Neural cell (in vitro differentiated cells): ENCODE measurements around the gene GFPT1. TPM values are rescaled to one million over a fixed set of nuclear protein-coding genes. Genes with fewer than 3 reads are reported as not detected.

Experiments used
- H2AFZ ChIP-seq: fragments of 200-600, 300-800 bp; sonication (generic), shearing (Covaris generic); 2 replicates; pipeline ENCODE4 v1.6.0; 2014; ENCODE audit warnings: low read depth, mild to moderate bottlenecking, antibody characterized with exemption, low read length, moderate library complexity
- H3F3A ChIP-seq: fragments of 200-600 bp; shearing (Covaris generic); 2 replicates; pipeline ENCODE4 v1.6.1; 2016; ENCODE audit warnings: mild to moderate bottlenecking, moderate library complexity, mixed read lengths, antibody characterized with exemption, low read length; ENCODE audit not compliant: insufficient read depth, poor library complexity, severe bottlenecking
- H3K27ac ChIP-seq: fragments of 200-600, 300-800 bp; sonication (generic), shearing (Covaris generic); 2 replicates; pipeline ENCODE4 v1.5.1; 2014; ENCODE audit warnings: mild to moderate bottlenecking, low read length, moderate library complexity
- H3K27me3 ChIP-seq: fragments of 300-800, 200-600 bp; sonication (generic), shearing (Covaris generic); 2 replicates; pipeline ENCODE4 v1.6.0; 2014; ENCODE audit warnings: mild to moderate bottlenecking, low read depth, low read length, moderate library complexity; ENCODE audit not compliant: insufficient read depth
- H3K36me3 ChIP-seq: fragments of 300-800, 200-600 bp; sonication (generic), shearing (Covaris generic); 2 replicates; pipeline ENCODE4 v1.5.1; 2014; ENCODE audit warnings: mild to moderate bottlenecking, antibody characterized with exemption, low read length, moderate library complexity; ENCODE audit not compliant: insufficient read depth
- H3K4me2 ChIP-seq: fragments of 300-800, 200-600 bp; sonication (generic), shearing (Covaris generic); 2 replicates; pipeline ENCODE4 v1.6.0; 2014; ENCODE audit warnings: mild to moderate bottlenecking, low read length
- H3K4me3 ChIP-seq: fragments of 300-800, 200-600 bp; sonication (generic), shearing (Covaris generic); 2 replicates; pipeline ENCODE4 v1.5.1; 2014; ENCODE audit warnings: mild to moderate bottlenecking, low read length, moderate library complexity
- H3K79me2 ChIP-seq: fragments of 200-600 bp; shearing (Covaris generic); replicated peaks from 2 replicates; pipeline ENCODE4 v1.6.0; 2014; ENCODE audit warnings: mild to moderate bottlenecking, low read length, moderate library complexity; ENCODE audit not compliant: insufficient read depth
- H3K9ac ChIP-seq: fragments of 300-800, 200-600 bp; sonication (generic), shearing (Covaris generic); 2 replicates; pipeline ENCODE4 v1.6.1; 2016; ENCODE audit warnings: mild to moderate bottlenecking, low read length, mixed read lengths
- H3K9me2 ChIP-seq: fragments of 200-600 bp; shearing (Covaris generic); 2 replicates; pipeline ENCODE4 v1.6.1; 2016; ENCODE audit warnings: mild to moderate bottlenecking, low read length, mixed read lengths; ENCODE audit not compliant: insufficient read depth
- H3K9me3 ChIP-seq: fragments of 200-600, 300-800 bp; sonication (generic), shearing (Covaris generic); 2 replicates; pipeline ENCODE4 v1.6.1; 2016; ENCODE audit warnings: mild to moderate bottlenecking, mixed run types, low read length, moderate library complexity, mixed read lengths
- H4K20me1 ChIP-seq: fragments of 200-600 bp; shearing (Covaris generic); 2 replicates; pipeline ENCODE4 v1.6.1; 2016; ENCODE audit warnings: mild to moderate bottlenecking, mixed run types; ENCODE audit not compliant: insufficient read depth
- CTCF ChIP-seq: fragments of 450-650 bp; IDR thresholded peaks from 2 replicates; pipeline ENCODE4 v1.5.1; 2014; ENCODE audit warnings: antibody characterized with exemption, mild to moderate bottlenecking, moderate library complexity; ENCODE audit not compliant: poor library complexity, severe bottlenecking
- EP300 ChIP-seq: fragments of 450-650 bp; conservative IDR thresholded peaks from 2 replicates; pipeline ENCODE4 v1.6.1; 2014; ENCODE audit warnings: antibody characterized with exemption, mild to moderate bottlenecking, moderate library complexity; ENCODE audit not compliant: poor library complexity, severe bottlenecking
- EZH2 ChIP-seq: fragments of 200-600, 300-800 bp; shearing (Covaris generic), sonication (generic); IDR thresholded peaks from 2 replicates; pipeline ENCODE4 v1.6.1; 2014; ENCODE audit warnings: antibody characterized with exemption, low read length, borderline replicate concordance, mild to moderate bottlenecking; ENCODE audit not compliant: insufficient read depth, poor library complexity, severe bottlenecking
- MXI1 ChIP-seq: fragments of 450-650 bp; conservative IDR thresholded peaks from 2 replicates; pipeline ENCODE4 v1.6.1; 2014; ENCODE audit warnings: antibody characterized with exemption, mild to moderate bottlenecking; ENCODE audit not compliant: poor library complexity, severe bottlenecking
- POLR2AphosphoS5 ChIP-seq: IDR thresholded peaks from 2 replicates; pipeline ENCODE4 v1.6.1; 2012
- RAD21 ChIP-seq: fragments of 450-650 bp; conservative IDR thresholded peaks from 2 replicates; pipeline ENCODE4 v1.6.1; 2014; ENCODE audit warnings: antibody characterized with exemption, mild to moderate bottlenecking, moderate library complexity
- REST ChIP-seq: IDR thresholded peaks from 2 replicates; pipeline ENCODE4 v1.6.1; 2012; ENCODE audit warnings: borderline replicate concordance
- SMC3 ChIP-seq: fragments of 450-650 bp; conservative IDR thresholded peaks from 2 replicates; pipeline ENCODE4 v1.6.1; 2014; ENCODE audit warnings: antibody characterized with exemption, mild to moderate bottlenecking, moderate library complexity; ENCODE audit not compliant: poor library complexity
- TAF1 ChIP-seq: IDR thresholded peaks from 2 replicates; pipeline ENCODE4 v1.6.1; 2012; ENCODE audit warnings: low read depth
- polyA plus RNA-seq: library from polyadenylated mRNA; depleted of rRNA; stranded (reverse); fragments of >200 nt; gene quantifications from 2 replicates; pipeline ENCODE4 v1.2.3, GENCODE V29; 2014

GFPT1 gene
- polyA plus RNA-seq, 1 donor from 2014 or later: 39.4 TPM

GRCh38 chr2:69368588-69368987 lies 18.4 kb downstream of the GFPT1 start:
- H3K9ac ChIP-seq: no peak overlapping the region
- TF ChIP-seq TAF1 (no peak), EP300 (no peak), RAD21 (no peak), POLR2AphosphoS5 (no peak), REST (no peak), CTCF (no peak), MXI1 (no peak), SMC3 (no peak), EZH2 (no peak)
- H3K9me3 ChIP-seq: no peaks in the 10 kb centered on the region
- H3K4me3 ChIP-seq: no peak overlapping the region
- H3K9me2 ChIP-seq: no peaks in the 10 kb centered on the region
- no peak overlapping the region for H2AFZ ChIP-seq
- H4K20me1 ChIP-seq: no peaks in the 10 kb centered on the region
- no peaks in the 10 kb centered on the region for H3K36me3 ChIP-seq
- no peak overlapping the region for H3K4me2 ChIP-seq
- no peaks in the 10 kb centered on the region for H3K27me3 ChIP-seq
- H3F3A ChIP-seq: no peaks in the 10 kb centered on the region
- no peaks in the 10 kb centered on the region for H3K79me2 ChIP-seq
- H3K27ac ChIP-seq: no peak overlapping the region

GRCh38 chr2:69359371-69359770 lies 27.7 kb downstream of the GFPT1 start:
- Histone ChIP-seq H3K4me2 (no peak overlapping the region), H3K9ac (no peak overlapping the region)

More at GRCh38 chr2:69359371-69359770, 27.7 kb downstream of the GFPT1 start:
- Histone ChIP-seq H2AFZ (no peak overlapping the region), H3K9me3 (no peaks in the 10 kb centered on the region), H3K36me3 (no peaks in the 10 kb centered on the region), H3K9me2 (no peaks in the 10 kb centered on the region), H3K79me2 (no peaks in the 10 kb centered on the region), H3K4me3 (no peak overlapping the region), H3K27me3 (no peaks in the 10 kb centered on the region), H3K27ac (no peak overlapping the region), H4K20me1 (no peaks in the 10 kb centered on the region), H3F3A (no peaks in the 10 kb centered on the region)
- TF ChIP-seq EZH2 (no peak), SMC3 (no peak), TAF1 (no peak), REST (no peak)
